ENCODE data around the gene RNASEH2A. TPM values are rescaled to one million over a fixed set of nuclear protein-coding genes. Genes with fewer than 3 reads are reported as not detected.

Gene RNASEH2A
- total RNA-seq, 2 experiments from 2014 or later = 1.5 to 2.7 TPM

- DNase-seq (peak in 5 of 14 experiments; percentile 22 to 60 (median 38)), ATAC-seq (ENCODE audit: poor library complexity) (no peak)
- H3K4me3 Mint-ChIP-seq = peak overlapping the region; percentile 97
- H3K4me1 ChIP-seq (ENCODE audit: insufficient read depth, low read length) = peaks cover 66% of the 10 kb centered on the region
- intact Hi-C loops (cut with DNase I, micrococcal nuclease) = loop anchor here in 1 of 2 experiments (5.0 kb wide), 1 partner anchor 123 kb away; the partner anchor contains the start of genes MAN2B1 and WDR83
- peak overlapping the region; percentile 99 to 100 for H3K27ac ChIP-seq (ENCODE audit: low read depth in 1 of 2, low read length in 2 of 2)
- peak overlapping the region; percentile 99 for H3K27ac Mint-ChIP-seq
- H3K9me3 ChIP-seq (ENCODE audit: control insufficient read depth in 1 of 2, insufficient read depth in 1 of 2, low read length in 2 of 2) = no peaks in the 10 kb centered on the region
- no peaks in the 10 kb centered on the region for H3K9me3 Mint-ChIP-seq
- POLR2A ChIA-PET = interaction anchor here (0.8 to 8.3 kb wide), 23 partner anchors 9 to 1301 kb away, joined by 3 to 348 read pairs (median 7); partner anchors contain the start of genes DHPS, GCDH, GET3 and HOOK2
- no peaks in the 10 kb centered on the region for H3K27me3 ChIP-seq (ENCODE audit: control insufficient read depth in 1 of 2, insufficient read depth in 2 of 2, low read length in 2 of 2)
- H3K4me3 ChIP-seq (ENCODE audit: low read length) = peak overlapping the region; percentile 98
- H3K4me1 Mint-ChIP-seq (ENCODE audit: low read depth) = peaks cover 46% of the 10 kb centered on the region
- peaks cover 5% of the 10 kb centered on the region for H3K36me3 ChIP-seq (ENCODE audit: insufficient read depth, low read length)
- peaks cover 38% of the 10 kb centered on the region for H3K36me3 Mint-ChIP-seq (ENCODE audit: low read depth)
- CTCF ChIA-PET = interaction anchor here (1.2 to 9.4 kb wide), 4 partner anchors 9 to 30 kb away, joined by 4 to 178 read pairs (median 7); partner anchors contain the start of gene HOOK2
- H3K27me3 Mint-ChIP-seq = peaks cover 13% of the 10 kb centered on the region
- no peak for TF ChIP-seq CTCF (IDR thresholded peaks at IDR 0.05)
Measured at GRCh38 chr19:12790628-12791344, 15.6 kb upstream of the RNASEH2A start.

- ATAC-seq (ENCODE audit: poor library complexity) (peak; percentile 37), DNase-seq (peak; percentile 94 to 99 (median 98))
- intact Hi-C loops (cut with DNase I, micrococcal nuclease) = loop anchor here in 1 of 2 experiments (5.0 kb wide), 1 partner anchor 124 kb away; the partner anchor contains the start of genes MAN2B1 and WDR83
- TF ChIP-seq CTCF (IDR thresholded peaks at IDR 0.05) = no peak
- ChIA-PET CTCF (interaction anchor here (1.2 to 9.4 kb wide), 4 partner anchors 9 to 31 kb away, joined by 4 to 178 read pairs (median 7); partner anchors contain the start of gene HOOK2), POLR2A (interaction anchor here (0.5 to 8.3 kb wide), 30 partner anchors 9 to 1410 kb away, joined by 3 to 348 read pairs (median 6); partner anchors contain the start of genes CALR, DHPS, GCDH and GET3)
- H3K9me3 Mint-ChIP-seq = no peaks in the 10 kb centered on the region
- peaks cover 53% of the 10 kb centered on the region for H3K4me1 Mint-ChIP-seq (ENCODE audit: low read depth)
- H3K4me3 Mint-ChIP-seq = peak within 1 kb of the TSS; percentile 97
- Histone ChIP-seq H3K27me3 (ENCODE audit: control insufficient read depth in 1 of 2, insufficient read depth in 2 of 2, low read length in 2 of 2) (no peaks in the 10 kb centered on the region), H3K27ac (ENCODE audit: low read depth in 1 of 2, low read length in 2 of 2) (peak within 1 kb of the TSS; percentile 99 to 100), H3K36me3 (ENCODE audit: insufficient read depth, low read length) (peaks cover 5% of the 10 kb centered on the region), H3K9me3 (ENCODE audit: control insufficient read depth in 1 of 2, insufficient read depth in 1 of 2, low read length in 2 of 2) (no peaks in the 10 kb centered on the region), H3K4me3 (ENCODE audit: low read length) (peak within 1 kb of the TSS; percentile 98), H3K4me1 (ENCODE audit: insufficient read depth, low read length) (peaks cover 66% of the 10 kb centered on the region)
- peak within 1 kb of the TSS; percentile 99 for H3K27ac Mint-ChIP-seq
- peaks cover 44% of the 10 kb centered on the region for H3K36me3 Mint-ChIP-seq (ENCODE audit: low read depth)
- H3K27me3 Mint-ChIP-seq = peaks cover 13% of the 10 kb centered on the region
Measured at GRCh38 chr19:12791345-12792050, 14.9 kb upstream of the RNASEH2A start, which contains the start of gene JUNB. Gene JUNB, plus strand, starts transcription at chr19:12791486. Its CDS starts 286 bp downstream, at chr19:12791772.

Data from CD4-positive, alpha-beta T cell (primary cell).